ENCODE results near the gene C20orf204. TPM values are rescaled to one million over a fixed set of nuclear protein-coding genes. Genes with fewer than 3 reads are reported as not detected.

The C20orf204 gene
- total and polyA plus RNA-seq, 2 of the 8 experiments (the other 6 are each of a cell fraction or from before 2014, with no cell fraction given): 0.39 to 0.52 TPM

- no peak overlapping the region for H3K56ac ChIP-seq (replicated peaks; ENCODE audit: insufficient read length, low read depth, low read length)
- ChIA-PET CTCF (ENCODE audit: partially characterized antibody) (interaction anchor here (1.2 to 1.4 kb wide), 2 partner anchors 23 to 26 kb away, joined by 3 to 4 read pairs; no protein-coding TSS in a partner anchor), POLR2A (ENCODE audit: partially characterized antibody) (interaction anchor here (0.7 to 1.7 kb wide), 6 partner anchors 9 to 75 kb away, joined by 3 to 5 read pairs (median 4); partner anchors contain the start of gene SAMD10)
- H3K36me3 ChIP-seq (ENCODE audit: control insufficient read depth in 2 of 4, insufficient read depth in 4 of 4, low read length in 3 of 4): peaks cover 11 to 26% (median 19%) of the 10 kb centered on the region in 4 experiments; a peak in 7 of 8 replicates
- no peak overlapping the region for H3K18ac ChIP-seq (ENCODE audit: extremely low read depth, low read length)
- WGBS, 2 experiments (ENCODE audit: extremely low coverage in 1 of 2, insufficient coverage in 1 of 2, insufficient read length in 1 of 2, insufficient replicate concordance in 2 of 2, low coverage in 1 of 2, low lambda C conversion rate in 2 of 2, missing lambda C conversion rate in 1 of 2): 99% methylated on average over 11 of the region's 11 CpGs; no CpG with 5 or more reads in 1 of the 2 experiments
- H2BK120ac ChIP-seq (replicated peaks; ENCODE audit: low read depth, low read length): no peak overlapping the region
- no peak overlapping the region for H3K4me2 ChIP-seq (ENCODE audit: insufficient read depth in 1 of 2, low read depth in 2 of 2, low read length in 2 of 2)
- TF ChIP-seq SIX5 (IDR thresholded peaks at IDR 0.05; ENCODE audit: low read depth, low read length) (no peak), PHF8 (conservative IDR thresholded peaks at IDR 0.05; ENCODE audit: low read depth, low read length) (no peak)
- no peak overlapping the region for H3K27ac ChIP-seq (ENCODE audit: low read depth, low read length)
- H2BK20ac ChIP-seq (ENCODE audit: low read length): no peak overlapping the region
- no peak overlapping the region for H4K91ac ChIP-seq (replicated peaks; ENCODE audit: insufficient read length, low read length)
- H3K27me3 ChIP-seq (replicated peaks in 1 of 4; ENCODE audit: control insufficient read depth in 3 of 4, extremely low read depth in 1 of 4, insufficient read depth in 3 of 4, low read length in 3 of 4): peaks cover 4 to 17% (median 9%) of the 10 kb centered on the region in 4 experiments; a peak in 6 of 7 replicates
- DNase-seq (ENCODE audit: low read depth in 1 of 2, low spot score in 2 of 2) (no peak), FAIRE-seq (no peak)
- no peaks in the 10 kb centered on the region for H3K9me3 ChIP-seq (ENCODE audit: insufficient read depth in 2 of 2, low read depth in 1 of 2, low read length in 1 of 2)
- H3K4ac ChIP-seq (replicated peaks; ENCODE audit: insufficient read length, low read depth, low read length): no peak overlapping the region
- no peak overlapping the region for H4K5ac ChIP-seq (ENCODE audit: insufficient read length, low read depth, low read length)
- no peak overlapping the region for H3K23ac ChIP-seq (ENCODE audit: insufficient read length)
- H2BK5ac ChIP-seq (ENCODE audit: low read depth, low read length): no peak overlapping the region
- no peak overlapping the region for H3K4me3 ChIP-seq (ENCODE audit: extremely low read depth in 1 of 4, insufficient read depth in 2 of 4, low read depth in 3 of 4, low read length in 4 of 4)
- H3K14ac ChIP-seq (ENCODE audit: insufficient read length): no peak overlapping the region
- no peak overlapping the region for H2AFZ ChIP-seq (ENCODE audit: low read length)
- no peak overlapping the region for H3K9ac ChIP-seq (replicated peaks in 1 of 4; ENCODE audit: extremely low read depth in 1 of 4, low read depth in 3 of 4, low read length in 3 of 4)
- no peak overlapping the region for H2BK15ac ChIP-seq (ENCODE audit: low read length)
- H4K8ac ChIP-seq (ENCODE audit: extremely low read depth, insufficient read depth, low read length): no peak overlapping the region
- H2BK12ac ChIP-seq (ENCODE audit: low read depth, low read length): no peak overlapping the region
- no peaks in the 10 kb centered on the region for H3K79me2 ChIP-seq (ENCODE audit: control insufficient read depth in 1 of 2, insufficient read depth in 2 of 2, low read length in 2 of 2)
- H3K79me1 ChIP-seq (ENCODE audit: low read depth, low read length): no peaks in the 10 kb centered on the region; the same call in 1 of the 2 replicates
- no peak overlapping the region for H2AK5ac ChIP-seq (ENCODE audit: low read depth, low read length)
- peaks cover 0 to 19% (median 15%) of the 10 kb centered on the region in 4 experiments; a peak in 6 of 7 replicates for H3K4me1 ChIP-seq (replicated peaks in 1 of 4; ENCODE audit: control insufficient read depth in 3 of 4, insufficient read depth in 4 of 4, low read length in 3 of 4)
- peaks cover 0 to 4% of the 10 kb centered on the region in 2 experiments for H4K20me1 ChIP-seq (replicated peaks in 1 of 2; ENCODE audit: control insufficient read depth in 1 of 2, insufficient read depth in 2 of 2, low read length in 2 of 2)
- peaks cover 3% of the 10 kb centered on the region; the same call in 1 of the 2 replicates for H3K23me2 ChIP-seq (ENCODE audit: low read depth, low read length)
Measured at GRCh38 chr20:64033981-64034493, 1.9 kb upstream of the C20orf204 start.
